Stimulated activated memory B cell treated with anti-CD40 and anti-IgM and Interleukin-4, amounts not matched to agents 10 μg/mL and 1 μg/mL and 100 μg/mL, for 72 hours (primary cell): ENCODE results near the gene SLC14A1.
A peak's percentile ranks its signal among the peaks of the same experiment; 100 is the strongest.

Experiments
- ATAC-seq: fragments of 150-1000 bp; cut with Tn5 transposase; 2 replicates; pipeline ENCODE4 v1.10.0; 2021
- H3K27ac Mint-ChIP-seq: one replicate; pipeline ENCODE4 v1.8.0; 2022; ENCODE audit warnings: mild to moderate bottlenecking, mixed read lengths
- H3K27me3 Mint-ChIP-seq: one replicate; pipeline ENCODE4 v1.8.0; 2022; ENCODE audit warnings: mixed read lengths
- H3K36me3 Mint-ChIP-seq: one replicate; pipeline ENCODE4 v1.8.0; 2022; ENCODE audit warnings: mixed read lengths
- H3K4me1 Mint-ChIP-seq: one replicate; pipeline ENCODE4 v1.8.0; 2022; ENCODE audit warnings: mixed read lengths
- H3K4me3 Mint-ChIP-seq: one replicate; pipeline ENCODE4 v1.8.0; 2022; ENCODE audit warnings: mild to moderate bottlenecking, moderate library complexity, mixed read lengths
- H3K9me3 Mint-ChIP-seq: one replicate; pipeline ENCODE4 v1.8.0; 2022; ENCODE audit warnings: mixed read lengths

The SLC14A1 gene

DNA sequence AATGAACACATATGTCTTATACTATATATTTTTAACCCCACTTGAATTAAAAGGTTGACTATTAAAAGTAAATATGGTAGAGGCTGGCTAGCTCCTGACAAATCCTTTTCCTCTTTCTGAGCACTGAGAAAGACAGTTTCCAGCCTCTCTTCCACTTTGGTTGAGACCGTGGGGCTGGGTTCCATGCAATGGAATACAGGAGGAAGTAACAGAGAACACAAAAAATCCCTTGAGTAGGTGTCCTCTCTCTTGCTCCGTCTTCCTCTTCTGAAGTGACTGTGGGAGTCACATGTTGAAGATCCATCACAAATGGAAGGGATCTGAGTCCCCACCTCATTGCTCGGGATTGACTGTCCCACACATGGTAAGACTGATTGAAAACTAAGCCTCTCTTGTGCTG is 64.9 kb downstream of the SLC14A1 start:
- peaks cover 6% of the 10 kb centered on the region for H3K4me1 Mint-ChIP-seq
- peaks cover 4% of the 10 kb centered on the region for H3K9me3 Mint-ChIP-seq
- H3K27ac Mint-ChIP-seq, result no peak overlapping the region
- ATAC-seq, result no peak
- H3K27me3 Mint-ChIP-seq, result no peaks in the 10 kb centered on the region
- H3K36me3 Mint-ChIP-seq, result no peaks in the 10 kb centered on the region
- no peak overlapping the region for H3K4me3 Mint-ChIP-seq

DNA sequence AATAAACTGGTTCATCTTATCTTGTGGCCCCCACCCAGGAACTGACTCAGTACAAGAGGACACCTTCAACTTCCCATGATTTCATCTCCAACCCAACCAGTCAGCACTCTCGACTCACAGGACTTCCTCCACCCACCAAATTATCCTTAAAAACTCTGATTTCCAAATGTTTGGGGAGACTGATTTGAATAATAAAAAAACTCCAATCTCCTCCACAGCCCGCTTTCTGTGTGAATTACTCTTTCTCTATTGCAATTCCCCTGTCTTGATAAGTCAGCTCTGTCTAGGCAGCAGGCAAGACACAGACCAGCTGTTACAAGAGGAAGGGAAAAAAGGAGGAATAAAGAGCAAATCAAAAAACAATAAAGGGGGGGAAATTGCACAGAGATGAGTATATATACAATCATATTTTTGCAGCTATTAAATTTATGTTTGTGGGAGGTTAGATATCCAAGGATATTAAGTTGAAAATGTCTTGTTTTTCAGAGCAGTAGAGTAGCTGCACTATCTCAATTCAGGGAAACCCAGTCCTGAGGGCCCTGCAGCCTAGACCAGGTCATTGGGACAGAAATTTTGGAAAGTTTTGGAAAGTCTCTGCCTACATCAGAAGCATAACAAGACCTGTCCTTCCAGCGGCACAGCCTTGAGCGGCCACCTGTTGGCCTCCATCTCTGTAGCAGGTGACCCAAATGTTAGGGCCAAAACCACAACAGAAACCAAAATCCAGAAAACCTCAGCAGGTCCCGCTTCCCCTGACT is 68.7 kb downstream of the SLC14A1 start:
- Mint-ChIP-seq H3K27me3 (no peaks in the 10 kb centered on the region), H3K4me3 (no peak overlapping the region), H3K9me3 (peaks cover 4% of the 10 kb centered on the region), H3K36me3 (no peaks in the 10 kb centered on the region), H3K4me1 (peaks cover 6% of the 10 kb centered on the region), H3K27ac (no peak overlapping the region)
- peak; percentile 24 for ATAC-seq

DNA sequence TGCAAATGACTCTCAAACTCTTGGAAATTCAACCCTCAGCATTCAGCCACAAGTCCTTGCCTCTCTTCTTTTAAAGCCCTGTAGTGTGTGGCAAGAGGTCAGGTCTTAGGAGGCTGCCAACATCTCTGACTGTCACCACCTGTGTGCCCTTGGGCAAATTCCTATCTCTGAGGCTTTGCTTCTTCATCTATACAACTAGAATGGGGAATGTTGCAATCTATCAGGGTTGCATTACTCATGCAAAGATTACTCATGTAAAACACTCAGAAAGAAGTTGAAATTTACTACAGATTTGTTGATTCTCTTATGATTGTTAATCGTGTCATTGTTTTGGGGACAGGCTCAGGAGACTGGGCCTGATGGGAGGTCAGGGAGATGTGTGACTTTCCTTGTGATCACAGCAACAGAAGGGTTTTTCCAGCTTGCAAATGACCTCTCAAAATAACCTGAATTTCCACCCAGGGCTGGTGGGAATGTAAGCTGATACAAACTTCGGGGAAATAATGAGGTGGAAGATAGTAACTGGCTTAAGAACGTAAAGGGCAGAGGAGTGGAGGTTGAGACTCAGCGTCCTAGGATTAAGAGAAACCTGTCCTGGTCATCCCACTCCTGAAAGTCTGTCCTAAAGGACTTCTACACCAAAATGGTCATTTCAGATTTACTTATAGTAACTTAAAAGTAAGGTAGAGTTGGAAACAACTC is 69.4 kb downstream of the SLC14A1 start:
- no peaks in the 10 kb centered on the region for H3K27me3 Mint-ChIP-seq
- peaks cover under 1% of the 10 kb centered on the region for H3K36me3 Mint-ChIP-seq
- no peak overlapping the region for H3K27ac Mint-ChIP-seq
- peaks cover 6% of the 10 kb centered on the region for H3K4me1 Mint-ChIP-seq
- H3K9me3 Mint-ChIP-seq, result peaks cover 4% of the 10 kb centered on the region
- H3K4me3 Mint-ChIP-seq, result no peak overlapping the region
- peak; percentile 8 for ATAC-seq

DNA sequence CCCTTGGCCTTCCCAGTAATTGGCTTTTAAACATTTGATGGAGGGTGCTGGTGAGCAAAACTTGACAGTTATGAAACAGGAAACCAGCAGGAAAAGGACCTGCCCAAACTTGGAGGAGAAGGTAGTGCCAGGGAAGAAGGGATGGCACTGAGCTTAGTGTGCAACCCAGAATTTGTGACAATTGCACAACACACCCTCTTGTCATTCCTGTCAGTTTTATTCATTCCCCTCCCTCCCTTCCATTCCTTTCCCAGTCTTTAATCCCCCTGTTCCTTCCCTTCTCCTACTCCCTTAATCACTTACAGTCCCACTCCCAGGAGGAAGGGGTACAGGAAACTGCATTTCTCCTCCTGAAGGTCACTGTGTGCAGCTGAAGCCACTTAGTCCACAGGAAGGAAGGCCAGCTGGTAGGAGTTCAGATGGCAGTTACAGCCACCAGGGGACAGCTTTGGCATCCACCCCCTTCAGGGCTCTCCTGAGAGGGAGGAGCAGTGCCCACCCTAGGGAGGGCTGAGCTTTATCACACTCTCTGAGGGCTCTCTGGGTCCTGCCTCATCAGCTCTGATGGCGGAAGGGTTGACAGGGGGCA is 77.5 kb downstream of the SLC14A1 start:
- no peak overlapping the region for H3K27ac Mint-ChIP-seq
- no peak for ATAC-seq
- no peak overlapping the region for H3K4me3 Mint-ChIP-seq
- peaks cover 37% of the 10 kb centered on the region for H3K27me3 Mint-ChIP-seq
- peaks cover 18% of the 10 kb centered on the region for H3K36me3 Mint-ChIP-seq
- peaks cover 2% of the 10 kb centered on the region for H3K4me1 Mint-ChIP-seq
- H3K9me3 Mint-ChIP-seq, result peaks cover 5% of the 10 kb centered on the region
